NCI-H2107 treated with DMSO at 0.1 percent for 48 hours (cell line): ENCODE data around the gene SULT4A1.

Source experiments
- DNase-seq: peaks from one replicate; lab custom pipeline; 2025; ENCODE audit not compliant: unreplicated experiment; lab: John Stamatoyannopoulos, UW

Gene SULT4A1

DNA sequence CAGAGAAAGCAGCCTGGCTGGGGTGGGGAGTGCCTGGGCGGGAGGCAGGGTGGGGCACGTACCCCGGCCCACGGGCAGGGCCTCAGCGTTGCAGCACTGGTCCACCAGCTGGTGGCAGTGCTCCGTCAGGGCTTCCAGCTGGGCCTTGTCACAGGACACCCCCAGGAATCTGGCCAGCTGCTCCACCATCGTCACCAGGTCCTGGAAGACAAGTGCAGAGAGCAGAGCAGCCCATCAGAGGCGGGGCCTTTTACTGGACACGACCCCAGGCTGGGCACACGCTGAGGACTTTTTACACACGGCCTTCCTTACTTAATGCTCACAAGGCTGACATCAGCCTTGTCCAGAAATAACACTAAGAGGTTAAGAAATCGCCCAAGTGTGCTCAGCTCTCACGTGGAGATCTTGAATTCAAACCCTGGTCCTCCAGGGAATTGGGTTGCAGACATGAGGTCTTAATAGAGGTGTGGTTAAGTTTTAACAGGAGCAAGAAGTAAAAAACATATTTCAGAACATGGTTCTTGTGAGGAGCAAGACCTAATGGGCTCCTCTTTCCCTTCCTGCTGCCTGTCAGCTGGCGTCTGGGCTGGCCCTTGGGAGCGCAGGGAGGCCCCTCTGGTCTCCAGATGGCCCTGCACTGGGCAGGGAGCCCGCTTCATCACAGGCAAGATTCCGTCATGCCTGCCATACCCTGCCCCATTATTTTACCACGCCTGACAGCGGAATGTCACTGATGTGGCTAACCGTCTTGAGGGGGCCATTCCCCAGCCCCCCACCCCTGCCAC lies 33.1 kb downstream of the SULT4A1 start:
- no peak for DNase-seq

DNA sequence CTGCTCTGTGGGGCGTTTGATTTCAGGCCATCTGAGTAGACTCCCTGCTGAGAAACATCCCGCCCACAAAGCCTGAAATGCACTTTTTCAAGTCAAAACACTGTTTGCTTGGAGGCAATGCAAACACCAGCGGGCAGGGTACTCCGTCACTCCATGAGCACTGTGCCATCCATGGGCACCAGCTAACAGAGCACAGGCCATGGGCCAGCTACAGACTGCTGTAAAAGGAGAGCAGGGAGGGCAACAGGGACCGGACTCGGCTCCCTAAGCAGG lies 33.7 kb downstream of the SULT4A1 start:
- DNase-seq: no peak

DNA sequence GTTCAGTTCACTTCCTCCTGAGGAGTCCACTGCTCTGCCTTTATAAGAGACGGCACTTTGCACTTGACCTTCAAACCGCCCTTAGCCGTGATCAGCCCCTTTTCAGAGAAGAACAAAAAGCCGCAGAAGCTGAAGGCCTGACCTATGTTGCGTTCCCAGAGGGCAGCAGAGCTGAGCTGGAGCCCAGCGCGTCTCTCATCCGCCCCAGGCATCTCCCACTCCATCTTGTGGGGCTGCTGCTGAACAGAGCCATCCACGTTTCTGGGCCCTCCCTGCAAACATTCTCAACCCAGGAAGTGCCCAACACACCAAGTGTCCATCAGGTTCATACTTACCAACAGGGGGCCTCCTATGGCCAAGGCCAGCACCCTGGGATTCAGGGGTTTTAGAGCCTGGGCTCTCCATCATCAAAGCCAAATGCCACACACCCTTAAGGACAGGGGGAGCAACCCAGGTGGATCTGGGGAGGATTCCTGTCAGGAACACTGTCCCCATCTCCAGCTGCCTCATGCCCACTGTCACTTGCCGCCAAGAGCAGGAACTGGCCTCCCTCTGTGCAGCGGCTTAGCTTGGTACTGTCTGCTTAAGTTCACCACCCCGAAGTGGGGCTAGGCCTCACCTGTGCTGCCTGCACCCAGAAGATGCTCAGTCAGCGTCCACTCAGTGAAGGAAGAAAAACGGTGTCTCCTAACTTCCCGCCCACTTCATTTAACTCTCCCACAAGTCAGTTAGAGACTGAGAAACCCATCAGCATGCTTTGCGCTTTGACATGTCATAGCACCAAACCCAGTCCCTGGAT lies 34.2 kb downstream of the SULT4A1 start:
- DNase-seq: no peak

DNA sequence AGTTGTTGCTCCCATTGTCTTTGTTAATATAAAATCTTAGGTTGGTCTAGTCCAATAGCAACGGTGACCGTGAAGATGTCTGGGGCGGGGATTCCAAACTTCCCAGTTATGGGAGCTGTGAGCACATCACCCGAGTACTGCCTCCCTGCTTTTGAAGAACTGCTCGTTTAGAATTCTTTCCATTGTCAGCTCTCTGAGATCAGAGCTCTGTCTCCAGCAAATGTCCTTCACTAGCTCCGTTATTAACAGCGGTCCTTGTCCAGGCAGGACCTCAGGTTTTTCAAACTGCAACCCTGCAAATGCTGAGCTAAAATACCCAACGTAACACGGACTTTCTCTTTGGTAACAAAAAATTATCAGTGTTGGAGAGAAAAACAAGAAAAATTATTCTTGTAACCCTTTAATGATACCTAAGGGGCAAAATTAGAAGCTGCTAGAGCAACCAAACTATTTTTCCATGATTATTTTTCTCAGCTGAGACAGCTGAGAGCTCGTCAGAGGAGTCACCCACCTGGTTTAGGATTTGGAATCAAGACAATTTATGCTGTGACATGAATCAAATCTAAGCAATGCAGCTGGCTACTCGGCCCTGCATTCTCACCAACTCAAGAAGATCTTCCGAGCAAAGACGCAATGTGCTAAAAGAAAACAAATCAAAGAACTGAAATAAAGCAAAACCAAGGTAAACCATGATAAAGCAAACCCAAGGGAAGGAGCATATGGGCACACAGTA lies 35.1 kb downstream of the SULT4A1 start:
- DNase-seq: no peak

DNA sequence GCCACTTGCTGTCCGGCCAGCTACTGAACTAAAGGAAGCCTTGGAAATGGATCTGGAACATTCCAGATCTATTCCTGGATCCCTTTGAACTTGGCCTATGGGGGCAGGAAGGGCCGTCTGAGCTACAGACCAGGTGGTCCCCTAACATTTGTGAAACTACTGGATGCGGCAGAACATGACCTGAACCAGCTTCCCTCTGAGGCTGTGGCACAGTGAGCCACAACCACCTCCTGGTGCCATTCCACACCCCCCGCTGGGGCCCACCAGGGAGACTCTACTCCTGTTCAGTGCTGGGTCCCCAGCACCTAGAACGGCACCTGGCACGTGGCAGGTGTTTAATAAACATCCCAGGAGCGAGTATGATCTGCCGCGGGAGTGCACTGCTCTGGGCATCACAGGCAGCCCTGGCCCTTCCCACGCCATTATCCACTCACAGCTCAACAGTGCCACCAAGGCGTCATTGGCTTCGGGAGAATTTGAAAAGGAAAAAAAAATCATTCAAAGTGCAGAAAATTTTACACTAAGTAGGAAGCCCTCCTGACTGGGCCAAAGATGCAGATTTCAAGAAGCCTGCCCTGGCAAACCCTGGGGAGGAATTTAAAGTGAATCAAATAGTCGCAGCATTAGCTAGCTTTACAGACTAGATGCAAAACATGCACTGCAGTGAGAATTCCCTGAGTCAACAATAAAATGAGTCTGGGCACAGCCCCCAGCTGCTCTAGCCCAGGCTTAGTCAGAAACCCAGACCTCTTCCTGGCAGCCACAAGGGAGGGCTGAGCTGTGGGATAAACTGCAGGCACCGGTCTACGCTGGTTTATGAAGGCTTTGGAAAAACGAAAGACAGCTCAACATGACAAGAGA lies 35.9 kb downstream of the SULT4A1 start:
- DNase-seq: no peak

DNA sequence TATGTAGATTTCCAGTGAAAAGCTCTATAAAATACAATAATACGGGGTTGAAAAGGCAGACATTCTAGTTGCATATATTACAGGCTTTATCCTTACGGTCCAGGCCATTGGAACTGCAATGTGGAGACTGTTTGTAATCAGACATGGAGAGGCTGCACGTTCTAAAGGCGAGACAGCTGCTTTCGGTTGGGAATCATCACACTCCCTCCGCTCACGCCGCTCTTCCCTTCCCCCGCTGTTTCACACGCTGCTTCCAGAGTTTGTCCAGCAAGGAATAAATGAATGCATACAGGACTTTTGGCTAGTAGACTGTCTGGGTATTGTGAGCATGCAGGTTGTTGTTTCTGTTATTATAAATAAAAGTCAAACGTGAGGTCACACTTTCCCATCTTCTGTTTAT lies 36.7 kb downstream of the SULT4A1 start:
- DNase-seq: no peak

DNA sequence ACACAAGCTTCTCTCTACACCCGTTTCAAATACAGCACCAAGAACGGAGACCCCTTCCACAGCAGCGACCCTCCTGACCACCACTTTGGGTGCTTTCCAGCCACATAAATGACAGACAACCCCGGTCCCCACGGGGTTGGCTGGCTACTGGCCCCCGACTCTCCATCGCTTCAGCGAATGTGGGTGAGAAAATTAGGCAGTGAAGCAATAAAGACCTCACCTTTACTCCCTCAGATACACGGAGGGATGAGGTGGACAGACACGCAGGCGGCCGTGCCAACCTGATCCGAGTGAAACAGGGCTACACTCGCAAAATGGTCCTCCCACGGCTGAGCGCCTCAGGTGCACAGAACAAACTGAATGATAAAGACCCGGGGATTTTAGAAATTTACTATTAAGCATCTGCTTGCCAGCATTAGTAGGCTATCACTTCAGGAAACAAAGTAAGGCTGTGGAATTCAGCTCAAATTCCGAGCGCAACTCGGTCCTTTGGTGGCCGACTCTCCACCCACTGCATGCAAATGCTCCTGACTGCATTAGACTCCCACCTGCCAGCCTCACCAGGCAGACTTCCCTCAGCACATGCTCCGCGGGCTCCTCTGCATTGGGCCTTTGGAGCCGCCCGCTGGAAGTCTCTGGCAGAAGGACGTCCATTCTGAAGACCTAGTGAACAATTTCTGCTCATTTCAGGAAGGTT lies 37.4 kb downstream of the SULT4A1 start:
- no peak for DNase-seq

DNA sequence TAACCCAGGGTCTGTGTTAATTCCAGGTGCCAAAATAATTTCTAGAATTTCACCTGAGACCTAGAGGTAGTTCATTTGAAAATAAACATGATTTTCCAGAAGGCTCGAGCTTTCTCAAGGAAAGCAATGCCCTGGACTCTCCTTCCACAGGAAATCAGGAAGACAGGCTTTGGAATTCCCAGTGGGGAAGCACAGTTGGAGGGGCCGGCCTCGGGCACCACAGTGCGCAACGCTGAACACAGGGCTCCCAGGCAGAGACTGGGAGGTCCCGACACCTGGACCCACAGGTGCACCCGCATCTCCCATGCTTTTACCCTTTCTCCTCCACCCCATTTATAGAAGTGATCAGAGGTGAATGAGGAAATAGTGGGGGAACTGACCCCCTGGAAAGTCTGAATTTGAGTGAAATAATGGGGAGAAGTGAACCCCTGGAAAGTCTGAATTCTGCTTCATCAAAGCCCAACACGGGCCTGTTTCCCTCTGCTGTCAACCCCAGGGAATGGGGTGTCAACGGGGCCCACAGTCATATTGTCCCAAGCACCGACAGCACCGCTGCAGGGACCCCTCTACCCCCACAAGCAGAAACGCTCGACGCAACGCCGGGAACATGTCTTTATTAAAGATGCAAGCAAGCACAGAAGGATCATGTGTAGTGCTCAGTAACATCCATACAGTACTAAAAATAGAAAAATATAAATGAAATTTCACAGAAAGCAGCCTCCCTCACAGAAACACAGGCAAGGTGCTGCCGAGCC lies 38.2 kb downstream of the SULT4A1 start:
- no peak for DNase-seq

DNA sequence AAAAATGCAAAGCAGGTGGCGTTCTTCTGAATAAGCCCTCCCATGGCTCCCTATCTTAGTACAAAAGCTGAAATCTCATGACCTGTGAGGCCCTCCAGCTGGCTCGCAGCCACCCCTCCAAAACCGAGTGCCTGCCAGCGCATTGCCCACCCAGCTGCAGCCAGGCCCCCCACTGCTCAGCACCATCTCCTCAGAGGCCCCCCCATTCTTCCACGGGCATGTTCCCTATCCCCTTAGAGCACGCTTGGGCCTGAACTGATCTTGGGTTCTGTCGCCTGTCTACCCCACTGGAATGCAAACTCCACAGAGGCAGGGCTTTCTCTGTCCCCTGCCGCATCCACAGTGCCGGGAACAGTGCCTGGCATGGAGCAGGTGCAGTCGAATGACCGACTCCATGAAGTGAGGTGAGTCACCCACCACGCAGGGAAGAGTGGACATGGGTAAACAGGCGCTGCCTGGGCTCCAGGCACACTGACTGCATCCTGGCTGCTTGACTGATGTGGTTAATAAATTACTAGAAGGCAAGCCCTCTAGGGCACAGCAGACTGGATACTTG lies 38.9 kb downstream of the SULT4A1 start:
- DNase-seq: no peak

DNA sequence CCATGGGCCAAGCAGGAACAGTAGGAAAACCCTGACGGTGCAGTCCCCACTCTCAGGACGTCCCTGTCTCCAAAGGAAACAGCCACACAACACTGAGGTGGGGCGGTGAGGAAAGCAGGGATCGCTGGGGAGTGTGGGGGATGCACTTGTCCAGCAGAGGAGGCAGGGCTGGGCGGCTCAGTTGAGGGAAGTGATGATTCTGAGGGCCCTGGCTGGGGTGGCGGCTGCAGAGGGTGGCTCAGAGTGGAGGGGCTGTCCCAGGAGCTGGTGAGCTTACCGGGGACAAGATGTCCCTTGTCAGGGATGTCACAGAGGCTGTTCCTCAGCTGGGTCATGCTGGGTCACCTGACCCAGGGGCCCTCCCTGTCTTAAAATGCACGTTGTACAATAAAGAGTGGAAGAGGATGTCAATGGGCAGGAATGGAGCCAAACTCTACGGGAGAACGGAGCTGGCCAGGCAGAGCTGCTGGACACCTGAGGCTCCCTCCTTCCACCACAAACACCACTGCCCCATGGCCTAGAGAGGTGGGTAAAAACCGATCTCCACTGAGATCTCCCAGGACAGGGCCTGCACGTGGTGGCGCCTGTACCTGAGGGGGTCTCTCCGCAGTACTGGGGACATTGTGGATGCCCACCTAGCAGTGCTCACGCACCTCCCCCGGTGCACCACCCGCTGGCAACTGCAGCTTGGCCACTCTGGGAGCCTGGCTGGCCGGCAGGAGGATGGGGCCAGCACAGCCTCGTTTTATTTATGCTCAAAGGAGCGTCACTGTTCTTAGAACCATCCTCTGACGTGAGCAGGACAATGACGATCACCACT lies 40.5 kb downstream of the SULT4A1 start:
- no peak for DNase-seq

DNA sequence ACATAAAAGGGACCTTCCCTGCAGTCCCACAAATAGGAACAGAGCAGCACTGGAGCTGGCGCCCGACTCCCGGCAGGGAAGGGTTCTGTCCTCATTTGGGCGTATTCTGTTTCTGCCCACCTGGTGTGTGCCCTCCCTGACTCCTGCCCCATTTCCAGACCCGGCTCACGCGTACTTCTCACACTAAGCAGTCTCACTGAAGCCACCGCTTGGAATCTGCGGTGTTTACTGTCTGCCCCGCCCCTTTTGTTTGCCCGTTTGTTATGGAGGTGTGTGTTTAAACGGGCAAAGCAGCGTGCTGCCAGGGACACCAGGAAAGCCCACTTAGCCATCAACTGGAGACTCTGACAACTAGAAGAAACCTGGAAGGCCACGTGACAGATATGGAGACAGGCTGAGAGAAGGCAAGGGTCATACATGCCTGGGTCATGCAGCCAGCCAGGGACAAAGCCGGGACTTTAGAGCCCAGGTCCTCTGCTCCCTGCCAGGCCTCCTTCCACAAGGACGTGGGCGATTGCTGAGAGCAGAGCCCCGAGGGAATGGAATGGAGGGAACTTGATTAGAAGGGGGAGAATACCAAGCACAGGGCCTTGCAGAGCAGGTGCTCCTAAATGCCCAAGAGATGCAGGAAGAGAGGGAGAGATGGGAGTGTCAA lies 41.5 kb downstream of the SULT4A1 start:
- no peak for DNase-seq

DNA sequence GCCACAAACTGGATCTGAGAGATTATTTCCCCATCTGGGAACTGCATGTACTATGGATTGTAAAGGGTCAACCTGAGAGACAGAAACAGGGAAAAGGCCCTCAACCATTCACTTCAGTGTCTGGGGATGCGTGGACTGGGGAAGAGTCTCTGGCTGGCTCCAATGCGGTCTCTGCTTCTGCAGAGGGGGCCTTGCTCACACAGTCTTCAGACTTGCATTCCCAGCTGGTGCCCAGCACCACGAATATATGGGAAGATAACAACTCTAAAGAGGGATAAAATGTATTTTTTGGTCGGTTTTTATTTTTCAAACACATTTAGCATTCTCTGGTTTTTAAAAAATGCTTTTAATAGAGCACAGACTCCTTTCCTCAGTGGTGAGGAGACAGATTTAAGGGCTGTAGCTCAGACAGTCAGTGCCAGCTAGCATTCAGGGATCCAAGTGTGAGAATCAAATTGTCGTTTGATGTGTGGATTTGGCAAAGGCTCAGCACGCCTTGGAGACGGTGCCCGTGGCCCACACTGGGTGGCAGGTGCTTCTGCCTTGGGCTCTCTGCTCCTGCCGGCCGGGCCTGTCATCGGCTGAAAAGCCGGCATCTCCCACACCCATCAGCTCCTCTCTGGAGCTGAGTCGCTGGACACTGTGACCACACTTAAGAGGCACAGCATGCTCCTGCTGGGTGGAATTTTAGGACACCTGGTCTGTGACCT lies 42.2 kb downstream of the SULT4A1 start:
- DNase-seq: no peak

DNA sequence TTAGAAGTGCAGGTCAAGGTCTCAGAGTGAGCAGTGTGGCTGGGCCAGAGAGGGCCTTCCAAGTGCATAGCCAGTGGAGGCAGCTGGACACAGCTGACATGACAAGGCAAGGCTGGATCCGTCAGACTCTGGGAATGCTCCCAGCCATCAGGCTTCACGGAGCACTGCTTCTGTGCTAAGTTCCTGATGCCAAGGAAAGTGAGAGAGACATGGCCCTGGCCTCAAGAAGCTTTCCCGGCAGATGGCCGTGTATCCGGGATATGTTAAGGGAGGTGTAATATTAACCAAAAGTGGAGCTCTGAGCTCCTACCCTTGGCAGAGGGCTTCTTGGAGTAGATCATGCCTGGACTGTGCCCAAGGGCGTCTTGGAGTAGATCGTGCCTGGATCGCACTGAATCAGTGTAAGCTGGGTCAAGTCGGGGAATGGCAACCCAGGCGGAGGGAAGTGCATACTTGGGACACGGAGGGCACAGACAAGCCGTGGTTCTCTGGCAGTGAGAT lies 42.8 kb downstream of the SULT4A1 start:
- no peak for DNase-seq

DNA sequence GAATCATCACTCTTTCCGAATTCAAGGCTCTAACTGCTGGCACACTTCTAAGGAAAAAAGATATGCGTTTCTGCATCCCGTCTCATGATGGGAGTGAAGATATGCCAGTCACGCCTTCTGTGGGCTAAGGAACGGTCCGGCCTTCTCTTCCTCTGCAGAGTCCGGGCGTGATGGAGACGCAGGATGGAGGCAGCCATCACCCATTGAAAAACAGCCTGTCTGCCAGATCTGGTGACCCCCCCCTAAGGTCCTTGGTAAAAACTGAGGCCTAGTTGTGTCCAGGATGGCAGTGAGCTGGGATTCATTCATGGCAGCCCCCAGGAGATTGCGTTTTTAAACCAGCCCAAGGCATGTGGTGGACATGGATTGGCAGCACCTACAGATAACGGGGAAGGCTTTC lies 43.3 kb downstream of the SULT4A1 start:
- DNase-seq: no peak

DNA sequence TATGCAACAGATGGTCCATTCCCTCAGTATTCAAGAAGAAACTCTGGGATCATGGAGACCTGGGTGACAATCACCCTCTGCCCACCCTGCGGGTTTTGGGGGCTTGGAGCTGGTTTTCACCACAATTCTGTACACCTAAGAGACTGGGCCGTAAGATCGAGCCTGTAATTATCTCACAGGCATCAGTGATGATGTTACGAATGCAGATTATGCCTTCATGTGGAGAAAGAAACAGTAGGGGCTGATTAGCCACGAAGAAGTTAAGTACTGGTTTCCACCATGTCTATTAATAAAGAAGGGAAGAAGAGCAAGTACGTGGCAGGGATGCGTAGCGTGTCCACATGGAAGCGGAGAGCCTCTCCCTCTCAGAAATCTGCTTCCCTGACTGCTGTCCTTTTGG lies 44.9 kb downstream of the SULT4A1 start:
- no peak for DNase-seq

DNA sequence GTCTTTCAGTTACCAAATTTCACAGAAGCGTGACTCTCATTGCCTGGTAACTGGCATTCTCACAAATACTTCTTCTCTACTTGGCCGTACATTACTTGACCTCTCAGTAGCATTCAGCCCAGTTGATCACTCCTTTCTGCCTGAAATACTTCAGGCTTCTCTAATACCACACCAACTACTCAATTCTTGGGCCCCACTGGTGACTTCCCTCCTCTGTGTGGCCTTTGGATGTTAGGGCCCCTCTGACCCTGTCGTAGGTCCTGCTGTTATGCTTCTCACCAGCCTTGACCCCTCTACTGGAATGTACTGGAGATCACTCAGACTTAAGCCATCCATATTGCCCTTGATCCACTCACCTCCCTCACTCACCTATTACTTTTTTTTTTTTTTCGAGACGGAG lies 48.0 kb downstream of the SULT4A1 start:
- DNase-seq: no peak

DNA sequence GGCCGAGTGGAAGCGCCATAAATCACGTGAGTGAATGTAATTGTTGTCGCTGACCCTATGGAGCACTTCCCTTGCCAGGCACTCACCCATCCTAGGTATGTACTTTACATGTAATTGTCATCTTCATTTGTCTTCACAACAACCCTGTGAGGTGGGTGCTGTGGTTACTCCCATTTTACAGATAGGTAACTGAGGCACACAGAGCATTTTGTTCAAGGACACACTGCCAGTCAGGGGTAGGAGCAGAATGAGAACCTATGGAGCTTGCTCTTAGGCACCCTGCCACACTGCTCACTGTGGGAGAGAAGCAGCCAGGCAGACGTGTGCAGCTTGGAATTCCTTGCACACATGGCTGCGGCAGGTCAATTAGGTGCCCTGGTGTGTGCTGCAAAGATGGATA lies 49.4 kb downstream of the SULT4A1 start:
- no peak for DNase-seq
